Fibroblast of lung (primary cell): ENCODE measurements around the gene EIF4A3. TPM values are rescaled to one million over a fixed set of nuclear protein-coding genes. Genes with fewer than 3 reads are reported as not detected.

Experiments used
- DNase-seq, 2 donors: peaks; one replicate each; pipeline versions ENCODE4 v3.0.0 to v3.0.0-alpha.2; 2010; ENCODE audit warnings: low read depth in 2 of 2
- H2AFZ ChIP-seq: 2 replicates; pipeline ENCODE4 v1.5.1; 2012; ENCODE audit warnings: low read length, control low read depth, inconsistent platforms
- H3K27ac ChIP-seq: 2 replicates; pipeline ENCODE4 v1.5.1; 2011; ENCODE audit warnings: low read length, control low read depth; ENCODE audit not compliant: insufficient read depth
- H3K27me3 ChIP-seq: 2 replicates; pipeline ENCODE4 v1.5.1; 2011; ENCODE audit warnings: mild to moderate bottlenecking, low read length; ENCODE audit not compliant: control insufficient read depth, insufficient read depth
- H3K36me3 ChIP-seq: 2 replicates; pipeline ENCODE4 v1.5.1; 2011; ENCODE audit warnings: low read length; ENCODE audit not compliant: control insufficient read depth, insufficient read depth
- H3K4me1 ChIP-seq: 2 replicates; pipeline ENCODE4 v1.5.1; 2011; ENCODE audit warnings: low read length; ENCODE audit not compliant: control insufficient read depth, insufficient read depth; ENCODE audit errors: extremely low read depth
- H3K4me2 ChIP-seq: 2 replicates; pipeline ENCODE4 v1.5.1; 2011; ENCODE audit warnings: low read length, control low read depth; ENCODE audit not compliant: insufficient read depth; ENCODE audit errors: extremely low read depth
- H3K4me3 ChIP-seq, 4 experiments: fragments of 200-600 bp in 1 of 4; sonication (generic) in 1 of 4; replicated peaks in 1 of 4; 2 replicates each; pipeline ENCODE4 v1.5.1; 2011 to 2016; ENCODE audit warnings: low read length in 4 of 4, low read depth in 3 of 4, mild to moderate bottlenecking in 3 of 4, control low read depth in 2 of 4, inconsistent platforms in 1 of 4, mixed read lengths in 1 of 4; ENCODE audit not compliant: insufficient read depth in 1 of 4; ENCODE audit errors: control extremely low read depth in 1 of 4
- H3K79me2 ChIP-seq: 2 replicates; pipeline ENCODE4 v1.5.1; 2012; ENCODE audit warnings: mild to moderate bottlenecking, low read length, inconsistent platforms; ENCODE audit not compliant: control insufficient read depth, insufficient read depth
- H3K9ac ChIP-seq: 2 replicates; pipeline ENCODE4 v1.5.1; 2011; ENCODE audit warnings: mild to moderate bottlenecking, low read length, control low read depth; ENCODE audit not compliant: insufficient read depth
- H3K9me3 ChIP-seq: 2 replicates; pipeline ENCODE4 v1.5.1; 2012; ENCODE audit warnings: low read depth, low read length; ENCODE audit not compliant: control insufficient read depth, insufficient read depth
- H4K20me1 ChIP-seq: 2 replicates; pipeline ENCODE4 v1.5.1; 2011; ENCODE audit warnings: low read length; ENCODE audit not compliant: control insufficient read depth, insufficient read depth; ENCODE audit errors: extremely low read depth
- EZH2 ChIP-seq: IDR thresholded peaks from 2 replicates; pipeline ENCODE4 v1.5.1; 2012; ENCODE audit warnings: low read length, control low read depth, mild to moderate bottlenecking; ENCODE audit errors: missing control alignments
- polyA plus RNA-seq, 2 donors: library from polyadenylated mRNA; depleted of rRNA in 1 of 2; stranded (reverse) in 1 of 2; unstranded in 1 of 2; fragments of >200 nt; gene quantifications; 2 replicates each; pipeline ENCODE4 v1.2.1, GENCODE V29; 2011 to 2012; ENCODE audit warnings: missing spikeins in 1 of 2
- total RNA-seq: library from RNA; depleted of rRNA; stranded (reverse); fragments of >200 nt; gene quantifications from 2 replicates; pipeline ENCODE4 v1.2.1, GENCODE V29; 2014
- TF ChIP-seq, protein P1 (sequence below), 2 donors: IDR thresholded peaks in 1 of 2; conservative IDR thresholded peaks in 1 of 2; 1 replicate in 1 of 2; 2 replicates in 1 of 2; pipeline ENCODE4 v1.5.1; 2011 to 2012; ENCODE audit warnings: low read length in 2 of 2, control low read depth in 1 of 2, inconsistent platforms in 1 of 2, low read depth in 1 of 2, mild to moderate bottlenecking in 1 of 2

EIF4A3 gene
- total and polyA plus RNA-seq, 2 donors (not counting 1 experiment from before 2014, with no cell fraction given) = 73.2 to 110 TPM

DNA sequence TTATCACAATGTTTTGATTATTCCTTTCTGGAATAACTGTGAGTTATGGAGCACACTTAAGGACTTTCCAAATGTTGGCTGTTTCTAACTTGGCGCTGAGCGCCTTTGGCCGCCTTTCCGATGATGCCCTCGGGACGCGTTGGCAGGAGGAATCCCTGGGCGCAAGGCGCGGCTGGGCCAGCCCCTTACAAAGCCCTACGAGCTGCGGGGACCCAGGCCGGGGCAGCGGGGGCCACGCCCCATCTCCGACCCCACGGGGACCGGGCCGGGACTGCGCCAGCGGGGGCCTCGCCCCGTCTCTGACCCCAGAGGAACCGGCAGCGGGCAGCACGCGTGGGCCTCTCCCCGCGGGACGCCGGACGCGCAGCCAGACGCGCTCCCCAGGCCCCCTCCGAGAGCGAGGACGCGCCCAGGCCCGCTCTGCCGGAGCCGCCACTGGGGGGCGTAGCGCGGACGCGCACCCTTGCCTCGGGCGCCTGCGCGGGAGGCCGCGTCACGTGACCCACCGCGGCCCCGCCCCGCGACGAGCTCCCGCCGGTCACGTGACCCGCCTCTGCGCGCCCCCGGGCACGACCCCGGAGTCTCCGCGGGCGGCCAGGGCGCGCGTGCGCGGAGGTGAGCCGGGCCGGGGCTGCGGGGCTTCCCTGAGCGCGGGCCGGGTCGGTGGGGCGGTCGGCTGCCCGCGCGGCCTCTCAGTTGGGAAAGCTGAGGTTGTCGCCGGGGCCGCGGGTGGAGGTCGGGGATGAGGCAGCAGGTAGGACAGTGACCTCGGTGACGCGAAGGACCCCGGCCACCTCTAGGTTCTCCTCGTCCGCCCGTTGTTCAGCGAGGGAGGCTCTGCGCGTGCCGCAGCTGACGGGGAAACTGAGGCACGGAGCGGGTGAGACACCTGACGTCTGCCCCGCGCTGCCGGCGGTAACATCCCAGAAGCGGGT, 45.6 kb downstream of the EIF4A3 start, which contains the start of gene GAA:
GAA (plus strand) TSS at position 571 of the 935 bp plus-strand sequence. CDS start 3,006 bp downstream, outside the sequence.
- Histone ChIP-seq H3K27me3 (no peaks in the 10 kb centered on the region), H3K4me2 (peak within 1 kb of the TSS; percentile 97), H3K79me2 (peaks cover 2% of the 10 kb centered on the region), H3K9ac (peak within 1 kb of the TSS; percentile 83), H3K9me3 (no peaks in the 10 kb centered on the region), H2AFZ (peak within 1 kb of the TSS; percentile 95), H3K4me1 (no peaks in the 10 kb centered on the region), H3K36me3 (no peaks in the 10 kb centered on the region), H3K27ac (peak within 1 kb of the TSS; percentile 52), H4K20me1 (no peaks in the 10 kb centered on the region), H3K4me3 (peak within 1 kb of the TSS; percentile 86 to 93 (median 88))
- DNase-seq = peak; percentile 66 to 78
- TF ChIP-seq, protein P1, sequence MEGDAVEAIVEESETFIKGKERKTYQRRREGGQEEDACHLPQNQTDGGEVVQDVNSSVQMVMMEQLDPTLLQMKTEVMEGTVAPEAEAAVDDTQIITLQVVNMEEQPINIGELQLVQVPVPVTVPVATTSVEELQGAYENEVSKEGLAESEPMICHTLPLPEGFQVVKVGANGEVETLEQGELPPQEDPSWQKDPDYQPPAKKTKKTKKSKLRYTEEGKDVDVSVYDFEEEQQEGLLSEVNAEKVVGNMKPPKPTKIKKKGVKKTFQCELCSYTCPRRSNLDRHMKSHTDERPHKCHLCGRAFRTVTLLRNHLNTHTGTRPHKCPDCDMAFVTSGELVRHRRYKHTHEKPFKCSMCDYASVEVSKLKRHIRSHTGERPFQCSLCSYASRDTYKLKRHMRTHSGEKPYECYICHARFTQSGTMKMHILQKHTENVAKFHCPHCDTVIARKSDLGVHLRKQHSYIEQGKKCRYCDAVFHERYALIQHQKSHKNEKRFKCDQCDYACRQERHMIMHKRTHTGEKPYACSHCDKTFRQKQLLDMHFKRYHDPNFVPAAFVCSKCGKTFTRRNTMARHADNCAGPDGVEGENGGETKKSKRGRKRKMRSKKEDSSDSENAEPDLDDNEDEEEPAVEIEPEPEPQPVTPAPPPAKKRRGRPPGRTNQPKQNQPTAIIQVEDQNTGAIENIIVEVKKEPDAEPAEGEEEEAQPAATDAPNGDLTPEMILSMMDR (conservative IDR thresholded peaks at IDR 0.05 in 1 of 2, IDR thresholded peaks at IDR 0.05 in 1 of 2; ENCODE audit: low read depth in 1 of 2, low read length in 2 of 2) = peak; percentile 42 to 52
- no peak for TF ChIP-seq EZH2

GRCh38 chr17:80100035-80100323, 46.9 kb downstream of the EIF4A3 start:
- no peaks in the 10 kb centered on the region for H4K20me1 ChIP-seq
- H3K36me3 ChIP-seq = no peaks in the 10 kb centered on the region
- no peaks in the 10 kb centered on the region for H3K4me1 ChIP-seq
- peaks cover 4% of the 10 kb centered on the region for H3K27me3 ChIP-seq
- H3K9ac ChIP-seq = no peak overlapping the region
- no peak overlapping the region for H2AFZ ChIP-seq
- no peaks in the 10 kb centered on the region for H3K9me3 ChIP-seq
- DNase-seq = no peak
- TF ChIP-seq, protein P1 (conservative IDR thresholded peaks at IDR 0.05 in 1 of 2, IDR thresholded peaks at IDR 0.05 in 1 of 2; ENCODE audit: low read depth in 1 of 2, low read length in 2 of 2) = no peak
- TF ChIP-seq EZH2 = no peak
- H3K27ac ChIP-seq = no peak overlapping the region
- no peak overlapping the region for H3K4me3 ChIP-seq
- H3K79me2 ChIP-seq = peaks cover 2% of the 10 kb centered on the region
- no peak overlapping the region for H3K4me2 ChIP-seq

DNA sequence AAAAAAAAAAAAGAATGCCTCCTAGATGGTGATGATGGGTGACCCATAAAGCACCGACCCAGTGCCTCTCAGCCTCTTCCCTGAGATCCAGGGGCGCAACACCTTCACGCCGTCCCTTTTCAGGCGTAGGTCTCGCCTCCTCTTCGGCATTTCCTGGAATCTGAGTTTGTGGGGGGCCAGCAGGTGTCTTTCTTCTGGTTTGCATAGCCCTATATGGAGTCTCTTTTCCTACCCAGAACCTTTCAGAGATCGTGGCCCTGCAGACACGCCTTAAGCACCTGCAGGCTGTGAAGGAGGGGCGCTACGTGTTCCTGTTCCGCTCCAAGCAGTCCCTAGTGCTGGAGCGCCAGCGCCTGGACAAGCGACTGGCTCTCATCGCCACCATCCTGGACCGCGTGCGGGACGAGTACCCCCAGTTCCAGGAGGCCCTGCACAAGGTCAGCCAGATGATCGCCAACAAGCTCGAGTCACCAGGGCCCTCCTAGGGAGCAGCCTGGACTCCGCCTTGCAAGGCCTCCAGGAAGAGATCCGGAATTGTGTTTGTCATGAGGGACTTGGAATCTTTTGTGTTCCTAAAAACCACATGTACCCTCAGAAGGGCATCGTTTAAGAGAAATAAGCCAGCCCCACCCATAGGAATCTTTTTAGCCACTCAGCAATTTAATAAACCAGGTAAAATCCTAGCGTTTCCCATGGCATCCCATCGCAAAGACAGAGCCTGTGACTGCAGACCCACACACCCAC, 47.5 kb downstream of the EIF4A3 start:
- no peak for DNase-seq
- Histone ChIP-seq H3K9ac (no peak overlapping the region), H2AFZ (no peak overlapping the region), H3K27ac (no peak overlapping the region), H3K4me2 (no peak overlapping the region), H4K20me1 (no peaks in the 10 kb centered on the region), H3K4me1 (no peaks in the 10 kb centered on the region), H3K9me3 (no peaks in the 10 kb centered on the region), H3K79me2 (peaks cover 2% of the 10 kb centered on the region), H3K27me3 (peaks cover 4% of the 10 kb centered on the region), H3K36me3 (no peaks in the 10 kb centered on the region), H3K4me3 (no peak overlapping the region)
- TF ChIP-seq, protein P1 (conservative IDR thresholded peaks at IDR 0.05 in 1 of 2, IDR thresholded peaks at IDR 0.05 in 1 of 2; ENCODE audit: low read depth in 1 of 2, low read length in 2 of 2) = no peak
- no peak for TF ChIP-seq EZH2
